ENCODE measurements around the gene LRG1. TPM values are rescaled to one million over a fixed set of nuclear protein-coding genes. Genes with fewer than 3 reads are reported as not detected.
"Not testable (repeated sequence)": the region's sequence is repeated elsewhere in the genome, so short reads cannot be mapped to it uniquely, and the experiment has no call there.

Gene LRG1
- polyA plus RNA-seq, 1 donor from 2014 or later, result not detected

DNA sequence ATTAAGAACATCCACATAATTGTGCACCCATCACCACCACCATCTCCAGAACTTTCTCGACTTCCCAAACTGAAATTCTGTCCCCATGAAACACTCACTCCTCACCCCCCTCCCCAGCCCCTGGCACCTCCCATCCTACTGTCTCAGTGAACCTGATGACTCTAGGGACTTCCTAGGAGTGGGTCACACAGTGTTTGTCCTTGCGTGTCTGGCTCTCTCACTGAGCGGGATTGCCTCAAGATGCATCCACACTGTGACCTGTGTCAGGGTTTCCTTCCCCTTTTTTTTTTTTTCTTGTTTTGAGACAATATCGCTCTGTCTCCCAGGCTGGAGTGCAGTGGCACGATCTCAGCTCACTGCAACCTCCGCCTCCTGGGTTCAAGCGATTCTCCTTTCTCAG, 22.2 kb upstream of the LRG1 start:
- not testable (repeated sequence) for H4K20me1 ChIP-seq (ENCODE audit: insufficient read depth); H2AFZ ChIP-seq (ENCODE audit: low read depth, low read length); H3K27me3 ChIP-seq (ENCODE audit: insufficient read depth, low read depth, low read length); H3K4me3 ChIP-seq (ENCODE audit: low read length); H3K9me3 ChIP-seq (ENCODE audit: low read length); H3K27ac ChIP-seq (ENCODE audit: low read length); H3F3A ChIP-seq (ENCODE audit: insufficient read depth, low read length, poor library complexity, severe bottlenecking); H3K79me2 ChIP-seq (replicated peaks; ENCODE audit: insufficient read depth, low read length); H3K36me3 ChIP-seq (ENCODE audit: insufficient read depth, low read length); H3K4me2 ChIP-seq (ENCODE audit: low read length); H3K9me2 ChIP-seq (ENCODE audit: insufficient read depth, low read length); H3K9ac ChIP-seq (ENCODE audit: low read length)

DNA sequence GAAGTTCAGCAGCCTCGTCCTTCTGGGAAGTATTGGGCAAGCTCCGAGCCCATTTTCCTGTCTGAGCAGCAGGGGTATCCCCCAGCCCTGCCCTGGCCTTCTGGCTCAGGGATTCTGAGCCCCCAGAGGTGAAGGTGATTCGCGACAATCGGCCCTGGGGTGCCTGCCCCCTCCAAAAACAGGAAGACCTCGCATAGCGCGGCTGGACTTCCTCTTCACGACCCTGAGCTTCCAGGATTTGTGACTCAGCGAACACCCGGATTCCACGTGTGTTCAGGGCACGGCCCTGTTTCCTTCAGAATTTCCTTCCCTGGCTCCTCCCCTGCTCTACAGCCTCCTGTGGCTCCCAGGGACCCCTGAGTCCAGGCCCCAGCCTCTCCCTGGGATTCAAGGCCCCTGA, 19.7 kb upstream of the LRG1 start, which contains the start of gene SEMA6B:
SEMA6B (minus strand) TSS at position 116 of the 400 bp plus-strand sequence. CDS start 1,227 bp downstream, outside the sequence.
- Histone ChIP-seq H3K36me3 (ENCODE audit: insufficient read depth, low read length) (peaks cover 8% of the 10 kb centered on the region), H3K79me2 (replicated peaks; ENCODE audit: insufficient read depth, low read length) (no peaks in the 10 kb centered on the region), H3K9ac (ENCODE audit: low read length) (no peak within 1 kb of the TSS), H3K27ac (ENCODE audit: low read length) (no peak within 1 kb of the TSS), H2AFZ (ENCODE audit: low read depth, low read length) (no peak within 1 kb of the TSS), H3K9me3 (ENCODE audit: low read length) (no peaks in the 10 kb centered on the region), H3K27me3 (ENCODE audit: insufficient read depth, low read depth, low read length) (no peaks in the 10 kb centered on the region), H3K9me2 (ENCODE audit: insufficient read depth, low read length) (no peaks in the 10 kb centered on the region), H3K4me3 (ENCODE audit: low read length) (no peak within 1 kb of the TSS), H3F3A (ENCODE audit: insufficient read depth, low read length, poor library complexity, severe bottlenecking) (no peaks in the 10 kb centered on the region), H4K20me1 (ENCODE audit: insufficient read depth) (no peaks in the 10 kb centered on the region), H3K4me2 (ENCODE audit: low read length) (no peak within 1 kb of the TSS)
- TF ChIP-seq TAF1 (IDR thresholded peaks at IDR 0.05; ENCODE audit: low read depth) (no peak), EZH2 (IDR thresholded peaks at IDR 0.05; ENCODE audit: borderline replicate concordance, insufficient read depth, low read length, poor library complexity, severe bottlenecking) (no peak), MXI1 (conservative IDR thresholded peaks at IDR 0.05; ENCODE audit: poor library complexity, severe bottlenecking) (no peak)
- TF ChIP-seq, protein P1, sequence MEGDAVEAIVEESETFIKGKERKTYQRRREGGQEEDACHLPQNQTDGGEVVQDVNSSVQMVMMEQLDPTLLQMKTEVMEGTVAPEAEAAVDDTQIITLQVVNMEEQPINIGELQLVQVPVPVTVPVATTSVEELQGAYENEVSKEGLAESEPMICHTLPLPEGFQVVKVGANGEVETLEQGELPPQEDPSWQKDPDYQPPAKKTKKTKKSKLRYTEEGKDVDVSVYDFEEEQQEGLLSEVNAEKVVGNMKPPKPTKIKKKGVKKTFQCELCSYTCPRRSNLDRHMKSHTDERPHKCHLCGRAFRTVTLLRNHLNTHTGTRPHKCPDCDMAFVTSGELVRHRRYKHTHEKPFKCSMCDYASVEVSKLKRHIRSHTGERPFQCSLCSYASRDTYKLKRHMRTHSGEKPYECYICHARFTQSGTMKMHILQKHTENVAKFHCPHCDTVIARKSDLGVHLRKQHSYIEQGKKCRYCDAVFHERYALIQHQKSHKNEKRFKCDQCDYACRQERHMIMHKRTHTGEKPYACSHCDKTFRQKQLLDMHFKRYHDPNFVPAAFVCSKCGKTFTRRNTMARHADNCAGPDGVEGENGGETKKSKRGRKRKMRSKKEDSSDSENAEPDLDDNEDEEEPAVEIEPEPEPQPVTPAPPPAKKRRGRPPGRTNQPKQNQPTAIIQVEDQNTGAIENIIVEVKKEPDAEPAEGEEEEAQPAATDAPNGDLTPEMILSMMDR (IDR thresholded peaks at IDR 0.05; ENCODE audit: poor library complexity, severe bottlenecking), result no peak

DNA sequence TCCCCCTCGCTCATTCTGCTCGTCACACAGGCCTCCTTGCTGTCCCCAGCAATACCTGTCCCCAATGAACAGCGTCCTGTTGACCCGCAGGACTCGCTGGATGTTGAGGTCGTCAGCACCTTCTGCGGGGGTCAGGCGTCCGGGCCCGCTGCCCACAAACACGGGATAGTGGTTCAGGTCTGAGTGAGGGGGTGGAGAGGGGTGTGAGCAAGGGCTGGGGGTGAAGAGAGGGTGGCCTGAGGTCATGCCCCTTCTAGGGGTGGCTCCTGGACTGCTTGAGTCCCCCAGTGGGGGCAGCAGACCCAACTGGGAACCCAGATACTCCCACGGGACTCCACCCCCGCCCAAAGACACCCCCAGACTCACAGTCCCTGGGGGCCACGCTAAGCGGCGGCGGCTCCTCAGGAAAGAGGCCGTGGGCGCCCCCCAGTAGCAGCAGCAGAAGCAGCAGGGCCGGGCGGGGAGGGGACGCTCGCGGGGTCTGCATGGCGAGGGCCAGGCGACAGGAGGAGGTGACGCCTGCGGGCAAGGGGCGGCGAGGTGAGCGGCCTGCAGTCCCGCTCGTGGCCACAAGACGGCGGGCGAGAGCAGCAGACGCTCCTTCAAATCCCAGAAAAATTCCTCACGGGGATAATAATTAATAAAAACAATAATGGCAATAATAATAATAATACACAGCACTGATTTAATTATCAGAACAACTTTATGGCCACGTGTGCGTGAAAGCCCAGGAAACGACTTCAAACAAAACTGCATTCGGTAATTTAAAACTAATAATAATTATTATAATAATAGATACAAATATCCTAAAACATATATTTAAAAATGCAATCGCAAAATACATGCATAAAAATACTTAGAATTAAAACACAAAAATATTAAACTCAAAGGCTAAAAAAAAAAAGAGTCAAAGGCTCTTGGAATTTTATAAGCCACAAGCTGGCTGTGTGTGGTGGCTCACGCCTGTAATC, 18.4 kb upstream of the LRG1 start:
- Histone ChIP-seq H2AFZ (ENCODE audit: low read depth, low read length) (no peak overlapping the region), H3K27ac (ENCODE audit: low read length) (no peak overlapping the region), H3K4me3 (ENCODE audit: low read length) (no peak overlapping the region), H3K9me2 (ENCODE audit: insufficient read depth, low read length) (no peaks in the 10 kb centered on the region), H3K9me3 (ENCODE audit: low read length) (no peaks in the 10 kb centered on the region), H3K36me3 (ENCODE audit: insufficient read depth, low read length) (peaks cover 8% of the 10 kb centered on the region), H3K4me2 (ENCODE audit: low read length) (no peak overlapping the region), H3F3A (ENCODE audit: insufficient read depth, low read length, poor library complexity, severe bottlenecking) (no peaks in the 10 kb centered on the region), H3K27me3 (ENCODE audit: insufficient read depth, low read depth, low read length) (no peaks in the 10 kb centered on the region), H4K20me1 (ENCODE audit: insufficient read depth) (no peaks in the 10 kb centered on the region), H3K9ac (ENCODE audit: low read length) (no peak overlapping the region), H3K79me2 (replicated peaks; ENCODE audit: insufficient read depth, low read length) (no peaks in the 10 kb centered on the region)
- TF ChIP-seq EZH2 (IDR thresholded peaks at IDR 0.05; ENCODE audit: borderline replicate concordance, insufficient read depth, low read length, poor library complexity, severe bottlenecking), result no peak
- TF ChIP-seq, protein P1 (IDR thresholded peaks at IDR 0.05; ENCODE audit: poor library complexity, severe bottlenecking), result peak; percentile 73
- TF ChIP-seq SMC3 (conservative IDR thresholded peaks at IDR 0.05; ENCODE audit: poor library complexity), result peak; percentile 75
- TF ChIP-seq RAD21 (conservative IDR thresholded peaks at IDR 0.05), result peak; percentile 63

All from neural cell (in vitro differentiated cells).